SH-SY5Y (cell line): Measurements from ENCODE around the gene CAMKMT.

Experiments used
- GATA2 ChIP-seq: IDR thresholded peaks from 2 replicates; pipeline ENCODE4 v1.6.1; 2011; ENCODE audit warnings: mild to moderate bottlenecking, low read depth, low read length
- GATA3 ChIP-seq: IDR thresholded peaks from 2 replicates; pipeline ENCODE4 v1.6.1; 2011; ENCODE audit warnings: low read depth, mild to moderate bottlenecking, low read length, moderate library complexity

CAMKMT gene

GRCh38 chr2:44487052-44487451 is 125.3 kb downstream of the CAMKMT start:
- no peak for TF ChIP-seq GATA3
- TF ChIP-seq GATA2: no peak

- TF ChIP-seq GATA3 (no peak), GATA2 (no peak)
Observed at GRCh38 chr2:44490726-44491125, 129.0 kb downstream of the CAMKMT start.

DNA sequence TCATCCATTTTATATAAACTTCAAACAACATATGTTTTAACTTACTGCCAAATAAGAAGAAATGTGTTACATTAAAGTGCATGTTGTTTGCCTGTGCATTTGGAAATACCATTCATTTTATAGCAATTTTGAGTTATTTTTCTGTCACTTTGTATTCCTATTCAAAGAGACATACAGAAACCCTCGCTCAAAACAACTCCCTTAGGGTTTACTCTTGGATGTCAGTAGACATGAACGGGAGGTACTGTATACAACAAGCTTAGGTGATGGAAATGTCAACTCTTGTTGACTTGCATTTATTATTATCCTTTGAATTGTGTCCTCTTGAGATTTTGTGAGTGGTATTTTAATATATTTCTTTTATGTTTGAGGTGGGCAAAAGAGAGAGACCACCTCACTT is 132.3 kb downstream of the CAMKMT start:
- TF ChIP-seq GATA2: no peak
- TF ChIP-seq GATA3: no peak

GRCh38 chr2:44495035-44495434 is 133.3 kb downstream of the CAMKMT start:
- no peak for TF ChIP-seq GATA2
- TF ChIP-seq GATA3: no peak

DNA sequence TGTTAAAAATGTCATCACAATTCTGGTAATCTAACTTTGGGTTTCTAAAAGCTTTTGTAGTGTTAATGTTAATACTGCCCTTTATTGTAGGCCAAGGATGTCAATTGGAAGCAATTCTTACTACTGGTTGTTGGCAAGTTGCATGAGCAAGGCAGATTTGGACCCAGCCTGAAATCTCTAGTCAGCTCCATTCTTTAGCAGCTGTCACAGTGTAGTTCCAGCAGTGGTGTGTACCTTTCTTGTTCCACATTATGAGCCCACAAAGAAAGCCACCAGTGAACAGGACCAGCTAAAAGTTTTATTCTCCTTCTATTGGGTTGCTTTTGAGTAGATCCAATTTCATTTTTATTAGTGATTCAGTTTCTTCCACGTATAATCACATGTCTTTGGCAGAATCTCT is 133.8 kb downstream of the CAMKMT start:
- no peak for TF ChIP-seq GATA3

DNA sequence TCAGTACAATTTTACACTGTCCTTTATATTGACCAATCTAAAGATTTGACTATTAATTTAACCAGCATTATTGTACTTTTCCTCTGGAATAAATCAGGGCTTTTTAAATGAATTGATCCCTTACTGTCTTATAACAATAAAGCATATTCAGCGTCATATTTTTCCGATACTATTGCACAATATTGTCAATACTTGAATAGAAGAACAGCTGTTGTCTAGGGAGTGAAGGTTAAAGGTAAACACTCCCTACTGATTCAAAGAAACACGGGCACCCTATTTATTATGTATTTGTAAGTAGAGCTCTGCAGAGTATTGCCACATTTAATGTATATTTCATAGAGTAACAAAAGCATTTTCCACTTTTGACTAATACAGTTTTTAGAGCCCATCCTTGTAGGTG is 134.4 kb downstream of the CAMKMT start:
- TF ChIP-seq GATA2 (no peak), GATA3 (no peak)

DNA sequence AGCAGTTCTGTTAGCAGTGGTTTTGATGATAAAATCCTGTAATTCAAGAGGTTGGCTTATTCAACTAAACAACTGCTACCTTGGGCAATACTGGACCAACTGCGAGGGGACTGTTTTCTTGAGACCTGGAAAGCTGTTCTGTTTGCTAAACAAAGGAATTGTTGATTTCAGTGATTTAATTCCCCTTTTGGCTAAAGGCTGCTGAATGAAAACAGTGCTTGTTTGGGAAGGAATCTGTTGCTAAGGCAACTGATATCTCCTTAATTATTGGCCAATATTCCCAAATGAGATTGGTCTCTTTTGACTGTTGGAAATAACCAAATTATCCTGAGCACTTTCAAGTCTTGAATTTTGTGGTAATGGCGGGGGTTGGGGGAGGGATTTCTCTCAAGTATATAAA is 136.8 kb downstream of the CAMKMT start:
- no peak for TF ChIP-seq GATA3
- TF ChIP-seq GATA2: no peak

GRCh38 chr2:44510246-44510645 is 148.5 kb downstream of the CAMKMT start:
- TF ChIP-seq GATA2: no peak

DNA sequence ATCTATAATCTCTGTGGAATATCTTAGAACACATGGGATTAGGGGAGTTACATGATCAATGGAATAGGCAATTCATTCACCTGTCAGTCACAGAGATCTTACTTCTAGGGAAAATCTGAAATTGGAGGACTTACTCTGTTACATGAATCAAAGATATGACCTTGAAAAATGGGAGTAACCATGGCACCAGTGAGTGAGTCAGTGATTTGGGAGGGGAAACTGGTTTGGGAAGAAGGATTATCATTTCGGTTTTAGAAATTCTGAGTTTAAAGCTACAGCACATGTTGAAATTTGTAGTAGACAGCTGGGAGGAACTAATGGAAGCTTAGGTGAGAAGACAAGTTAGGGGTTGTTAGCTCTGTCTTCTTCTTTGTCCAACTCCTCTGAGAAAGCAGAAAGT is 153.7 kb downstream of the CAMKMT start:
- TF ChIP-seq GATA2 (no peak), GATA3 (no peak)

GRCh38 chr2:44519026-44519425 is 157.3 kb downstream of the CAMKMT start:
- TF ChIP-seq GATA2 (no peak), GATA3 (no peak)

DNA sequence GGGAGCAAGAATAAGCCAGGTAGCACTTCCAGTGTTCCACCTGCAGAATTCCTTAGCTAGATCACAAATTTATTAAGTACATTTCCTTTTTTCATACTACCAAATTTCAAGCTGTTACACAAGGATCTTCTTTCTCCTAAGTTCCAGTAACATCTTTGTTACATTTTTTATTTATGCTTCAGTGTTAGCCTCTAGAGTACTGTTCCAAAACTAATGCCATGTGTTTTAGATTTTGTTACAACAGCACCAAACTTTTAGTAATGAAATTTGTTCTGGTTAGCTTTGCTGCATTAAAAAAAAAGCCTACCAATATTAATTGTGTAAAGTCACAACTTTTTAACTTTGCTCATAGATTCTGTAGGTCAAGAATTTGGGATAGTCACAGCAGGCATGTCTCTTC is 161.1 kb downstream of the CAMKMT start:
- TF ChIP-seq GATA2 (no peak), GATA3 (no peak)

- TF ChIP-seq GATA2 (no peak), GATA3 (no peak)
Observed at GRCh38 chr2:44524347-44524926, 162.7 kb downstream of the CAMKMT start.

- TF ChIP-seq GATA2 (no peak), GATA3 (no peak)
Observed at GRCh38 chr2:44526352-44526751, 164.6 kb downstream of the CAMKMT start.

DNA sequence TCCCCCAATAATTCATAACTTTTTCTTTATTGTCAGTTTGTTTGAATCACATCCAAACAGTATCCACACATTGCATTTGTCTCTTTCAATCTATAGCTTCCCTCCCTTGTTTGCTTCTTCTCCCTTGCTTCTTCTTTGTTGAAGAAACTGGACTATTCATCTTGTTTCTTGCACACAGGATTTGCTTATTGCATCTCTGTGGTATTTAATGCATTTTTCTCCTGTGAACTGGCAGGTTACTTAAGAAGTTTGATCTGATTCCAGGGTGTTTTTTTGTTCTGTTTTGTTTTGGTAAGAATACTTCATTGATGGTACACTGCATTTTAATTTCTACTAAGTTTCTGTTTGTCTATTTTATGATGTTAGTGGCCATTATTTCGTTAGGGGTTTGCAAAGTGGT is 166.8 kb downstream of the CAMKMT start:
- TF ChIP-seq GATA2 (no peak), GATA3 (no peak)

DNA sequence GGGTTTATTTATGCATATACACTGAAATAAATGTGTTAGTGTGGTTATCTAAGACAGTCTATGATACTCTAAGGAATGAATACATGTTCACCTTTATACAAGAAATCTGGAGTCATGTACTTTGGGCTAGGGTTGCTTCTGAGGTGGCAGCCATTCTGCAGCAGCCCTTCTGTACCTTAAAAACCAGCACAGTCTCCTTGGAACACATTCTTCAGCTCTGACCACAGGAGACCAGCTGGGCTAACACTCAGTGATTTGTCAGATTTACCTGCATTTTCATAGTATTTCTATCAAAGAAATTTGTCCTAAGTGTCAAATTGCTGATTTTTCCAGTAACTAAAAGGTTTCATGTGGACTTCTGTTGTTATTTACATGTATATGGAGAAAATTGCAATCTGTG is 167.7 kb downstream of the CAMKMT start:
- TF ChIP-seq GATA3 (no peak), GATA2 (no peak)

- TF ChIP-seq GATA3: no peak
Observed at GRCh38 chr2:44531289-44531688, 169.5 kb downstream of the CAMKMT start.
